Measurements from ENCODE around the gene SUCLG1.

DNA sequence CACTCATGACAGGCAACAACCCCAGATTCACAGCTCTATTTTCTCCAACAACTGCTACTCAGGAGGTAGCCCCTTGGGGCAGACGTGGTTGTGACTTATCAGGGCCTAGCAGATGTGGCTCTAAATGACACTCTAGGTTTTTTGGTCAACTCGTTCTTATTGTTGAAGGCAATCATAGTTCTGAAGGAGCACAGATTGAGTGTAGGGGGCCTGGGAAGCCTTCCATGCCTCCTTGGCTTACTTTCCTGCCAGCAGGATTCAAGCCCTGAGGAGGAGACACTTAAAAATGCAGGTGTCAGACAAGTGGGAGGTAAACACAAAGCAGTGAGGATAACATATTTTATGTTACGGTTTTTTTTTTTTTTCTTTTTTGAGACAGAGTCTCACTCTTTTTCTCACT, 23.5 kb upstream of the SUCLG1 start:
- TF ChIP-seq POLR2A (IDR thresholded peaks at IDR 0.05), result no peak
- TF ChIP-seq, protein P1, sequence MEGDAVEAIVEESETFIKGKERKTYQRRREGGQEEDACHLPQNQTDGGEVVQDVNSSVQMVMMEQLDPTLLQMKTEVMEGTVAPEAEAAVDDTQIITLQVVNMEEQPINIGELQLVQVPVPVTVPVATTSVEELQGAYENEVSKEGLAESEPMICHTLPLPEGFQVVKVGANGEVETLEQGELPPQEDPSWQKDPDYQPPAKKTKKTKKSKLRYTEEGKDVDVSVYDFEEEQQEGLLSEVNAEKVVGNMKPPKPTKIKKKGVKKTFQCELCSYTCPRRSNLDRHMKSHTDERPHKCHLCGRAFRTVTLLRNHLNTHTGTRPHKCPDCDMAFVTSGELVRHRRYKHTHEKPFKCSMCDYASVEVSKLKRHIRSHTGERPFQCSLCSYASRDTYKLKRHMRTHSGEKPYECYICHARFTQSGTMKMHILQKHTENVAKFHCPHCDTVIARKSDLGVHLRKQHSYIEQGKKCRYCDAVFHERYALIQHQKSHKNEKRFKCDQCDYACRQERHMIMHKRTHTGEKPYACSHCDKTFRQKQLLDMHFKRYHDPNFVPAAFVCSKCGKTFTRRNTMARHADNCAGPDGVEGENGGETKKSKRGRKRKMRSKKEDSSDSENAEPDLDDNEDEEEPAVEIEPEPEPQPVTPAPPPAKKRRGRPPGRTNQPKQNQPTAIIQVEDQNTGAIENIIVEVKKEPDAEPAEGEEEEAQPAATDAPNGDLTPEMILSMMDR (IDR thresholded peaks at IDR 0.05), result no peak
